SK-N-SH treated with all-trans-retinoic acid at 6 μM for 48 hours (cell line): ENCODE results near the gene MTUS2.

Source experiments
- ARNTL ChIP-seq: fragments of 450-650 bp; formaldehyde crosslinking; IDR thresholded peaks from 2 replicates; pipeline ENCODE4 v1.5.0; 2020; ENCODE audit warnings: low read depth, mild to moderate bottlenecking, moderate library complexity, borderline replicate concordance
- ESRRG ChIP-seq: fragments of 250-450 bp; sonication (Bioruptor Pico); IDR thresholded peaks from 2 replicates; pipeline ENCODE4 v1.6.1; 2021; ENCODE audit warnings: mild to moderate bottlenecking
- ISL1 ChIP-seq: fragments of 250-450 bp; sonication (Bioruptor Pico); IDR thresholded peaks from 2 replicates; pipeline ENCODE4 v2.1.2; 2022; ENCODE audit warnings: mild to moderate bottlenecking, moderate library complexity
- PPARA ChIP-seq: fragments of 250-450 bp; sonication (Bioruptor Pico); IDR thresholded peaks from 2 replicates; pipeline ENCODE4 v1.5.0; 2020; ENCODE audit warnings: mild to moderate bottlenecking, borderline replicate concordance
- RARB ChIP-seq: fragments of 250-450 bp; sonication (Bioruptor Pico); IDR thresholded peaks from 2 replicates; pipeline ENCODE4 v1.8.0; 2021; ENCODE audit warnings: mild to moderate bottlenecking, moderate library complexity
- ZC3H10 ChIP-seq: fragments of 250-450 bp; sonication (Bioruptor Pico); IDR thresholded peaks from 2 replicates; pipeline ENCODE4 v1.5.1; 2021; ENCODE audit warnings: mild to moderate bottlenecking, moderate library complexity
- ZFP3 ChIP-seq: fragments of 250-450 bp; sonication (Bioruptor Pico); IDR thresholded peaks from 2 replicates; pipeline ENCODE4 v1.5.0; 2020; ENCODE audit warnings: mild to moderate bottlenecking, moderate library complexity
- ZFP30 ChIP-seq: fragments of 450-650 bp; formaldehyde crosslinking; IDR thresholded peaks from 2 replicates; pipeline ENCODE4 v1.5.0; 2022; ENCODE audit warnings: mild to moderate bottlenecking, moderate library complexity
- ZNF565 ChIP-seq: fragments of 450-650 bp; formaldehyde crosslinking; conservative IDR thresholded peaks from 2 replicates; pipeline ENCODE4 v1.5.0; 2020; ENCODE audit warnings: low read depth, mild to moderate bottlenecking, moderate library complexity
- ZNF8 ChIP-seq: fragments of 450-650 bp; formaldehyde crosslinking; IDR thresholded peaks from 2 replicates; pipeline ENCODE4 v1.5.0; 2020; ENCODE audit warnings: mild to moderate bottlenecking, moderate library complexity
- TF ChIP-seq, protein P1 (sequence below): fragments of 250-450 bp; sonication (Bioruptor Pico); IDR thresholded peaks from 2 replicates; pipeline ENCODE4 v1.5.1; 2020; ENCODE audit warnings: low read depth, mild to moderate bottlenecking, moderate library complexity
- TF ChIP-seq, protein P2 (sequence below): fragments of 250-450 bp; sonication (Bioruptor Pico); IDR thresholded peaks from 2 replicates; pipeline ENCODE4 v1.8.0; 2020; ENCODE audit warnings: mild to moderate bottlenecking, moderate library complexity, borderline replicate concordance
- TF ChIP-seq, protein P3 (sequence below): fragments of 250-450 bp; sonication (Bioruptor Pico); IDR thresholded peaks from 2 replicates; pipeline ENCODE4 v1.8.0; 2021; ENCODE audit warnings: low read depth, mild to moderate bottlenecking, moderate library complexity, borderline replicate concordance
- TF ChIP-seq, protein P4 (sequence below): fragments of 250-450 bp; sonication (Bioruptor Pico); IDR thresholded peaks from 2 replicates; pipeline ENCODE4 v1.5.0; 2020; ENCODE audit warnings: mild to moderate bottlenecking, moderate library complexity

DNA sequence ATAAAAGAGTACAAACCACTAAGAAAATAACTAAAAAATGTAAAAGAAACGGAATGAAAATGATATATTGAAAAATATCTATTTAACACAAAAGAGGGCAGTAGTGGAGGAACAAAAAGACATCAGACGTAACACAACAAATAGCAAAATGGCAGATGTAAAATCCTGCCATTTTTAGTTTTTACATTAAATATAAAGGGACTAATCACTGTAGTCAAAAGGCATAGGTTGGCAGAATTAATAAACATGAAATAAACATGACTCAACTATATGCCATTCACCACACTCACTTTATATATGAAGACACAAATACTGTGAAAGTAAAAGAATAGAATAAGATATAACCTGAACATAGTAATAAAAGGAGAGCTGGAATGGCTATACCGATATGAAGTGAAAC is 11.0 kb downstream of the MTUS2 start:
- no peak for TF ChIP-seq ZFP3
- TF ChIP-seq, protein P1, sequence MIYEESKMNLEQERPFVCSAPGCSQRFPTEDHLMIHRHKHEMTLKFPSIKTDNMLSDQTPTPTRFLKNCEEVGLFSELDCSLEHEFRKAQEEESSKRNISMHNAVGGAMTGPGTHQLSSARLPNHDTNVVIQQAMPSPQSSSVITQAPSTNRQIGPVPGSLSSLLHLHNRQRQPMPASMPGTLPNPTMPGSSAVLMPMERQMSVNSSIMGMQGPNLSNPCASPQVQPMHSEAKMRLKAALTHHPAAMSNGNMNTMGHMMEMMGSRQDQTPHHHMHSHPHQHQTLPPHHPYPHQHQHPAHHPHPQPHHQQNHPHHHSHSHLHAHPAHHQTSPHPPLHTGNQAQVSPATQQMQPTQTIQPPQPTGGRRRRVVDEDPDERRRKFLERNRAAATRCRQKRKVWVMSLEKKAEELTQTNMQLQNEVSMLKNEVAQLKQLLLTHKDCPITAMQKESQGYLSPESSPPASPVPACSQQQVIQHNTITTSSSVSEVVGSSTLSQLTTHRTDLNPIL (CRISPR knock-in tag): no peak
- TF ChIP-seq ESRRG (CRISPR knock-in tag): no peak
- TF ChIP-seq, protein P2, sequence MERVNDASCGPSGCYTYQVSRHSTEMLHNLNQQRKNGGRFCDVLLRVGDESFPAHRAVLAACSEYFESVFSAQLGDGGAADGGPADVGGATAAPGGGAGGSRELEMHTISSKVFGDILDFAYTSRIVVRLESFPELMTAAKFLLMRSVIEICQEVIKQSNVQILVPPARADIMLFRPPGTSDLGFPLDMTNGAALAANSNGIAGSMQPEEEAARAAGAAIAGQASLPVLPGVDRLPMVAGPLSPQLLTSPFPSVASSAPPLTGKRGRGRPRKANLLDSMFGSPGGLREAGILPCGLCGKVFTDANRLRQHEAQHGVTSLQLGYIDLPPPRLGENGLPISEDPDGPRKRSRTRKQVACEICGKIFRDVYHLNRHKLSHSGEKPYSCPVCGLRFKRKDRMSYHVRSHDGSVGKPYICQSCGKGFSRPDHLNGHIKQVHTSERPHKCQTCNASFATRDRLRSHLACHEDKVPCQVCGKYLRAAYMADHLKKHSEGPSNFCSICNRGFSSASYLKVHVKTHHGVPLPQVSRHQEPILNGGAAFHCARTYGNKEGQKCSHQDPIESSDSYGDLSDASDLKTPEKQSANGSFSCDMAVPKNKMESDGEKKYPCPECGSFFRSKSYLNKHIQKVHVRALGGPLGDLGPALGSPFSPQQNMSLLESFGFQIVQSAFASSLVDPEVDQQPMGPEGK (CRISPR knock-in tag): no peak
- no peak for TF ChIP-seq ZFP30 (CRISPR knock-in tag)
- TF ChIP-seq ZNF8: no peak
- TF ChIP-seq, protein P3, sequence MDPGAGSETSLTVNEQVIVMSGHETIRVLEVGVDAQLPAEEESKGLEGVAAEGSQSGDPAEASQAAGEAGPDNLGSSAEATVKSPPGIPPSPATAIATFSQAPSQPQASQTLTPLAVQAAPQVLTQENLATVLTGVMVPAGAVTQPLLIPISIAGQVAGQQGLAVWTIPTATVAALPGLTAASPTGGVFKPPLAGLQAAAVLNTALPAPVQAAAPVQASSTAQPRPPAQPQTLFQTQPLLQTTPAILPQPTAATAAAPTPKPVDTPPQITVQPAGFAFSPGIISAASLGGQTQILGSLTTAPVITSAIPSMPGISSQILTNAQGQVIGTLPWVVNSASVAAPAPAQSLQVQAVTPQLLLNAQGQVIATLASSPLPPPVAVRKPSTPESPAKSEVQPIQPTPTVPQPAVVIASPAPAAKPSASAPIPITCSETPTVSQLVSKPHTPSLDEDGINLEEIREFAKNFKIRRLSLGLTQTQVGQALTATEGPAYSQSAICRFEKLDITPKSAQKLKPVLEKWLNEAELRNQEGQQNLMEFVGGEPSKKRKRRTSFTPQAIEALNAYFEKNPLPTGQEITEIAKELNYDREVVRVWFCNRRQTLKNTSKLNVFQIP: no peak
- TF ChIP-seq ISL1 (CRISPR knock-in tag): no peak
- TF ChIP-seq, protein P4, sequence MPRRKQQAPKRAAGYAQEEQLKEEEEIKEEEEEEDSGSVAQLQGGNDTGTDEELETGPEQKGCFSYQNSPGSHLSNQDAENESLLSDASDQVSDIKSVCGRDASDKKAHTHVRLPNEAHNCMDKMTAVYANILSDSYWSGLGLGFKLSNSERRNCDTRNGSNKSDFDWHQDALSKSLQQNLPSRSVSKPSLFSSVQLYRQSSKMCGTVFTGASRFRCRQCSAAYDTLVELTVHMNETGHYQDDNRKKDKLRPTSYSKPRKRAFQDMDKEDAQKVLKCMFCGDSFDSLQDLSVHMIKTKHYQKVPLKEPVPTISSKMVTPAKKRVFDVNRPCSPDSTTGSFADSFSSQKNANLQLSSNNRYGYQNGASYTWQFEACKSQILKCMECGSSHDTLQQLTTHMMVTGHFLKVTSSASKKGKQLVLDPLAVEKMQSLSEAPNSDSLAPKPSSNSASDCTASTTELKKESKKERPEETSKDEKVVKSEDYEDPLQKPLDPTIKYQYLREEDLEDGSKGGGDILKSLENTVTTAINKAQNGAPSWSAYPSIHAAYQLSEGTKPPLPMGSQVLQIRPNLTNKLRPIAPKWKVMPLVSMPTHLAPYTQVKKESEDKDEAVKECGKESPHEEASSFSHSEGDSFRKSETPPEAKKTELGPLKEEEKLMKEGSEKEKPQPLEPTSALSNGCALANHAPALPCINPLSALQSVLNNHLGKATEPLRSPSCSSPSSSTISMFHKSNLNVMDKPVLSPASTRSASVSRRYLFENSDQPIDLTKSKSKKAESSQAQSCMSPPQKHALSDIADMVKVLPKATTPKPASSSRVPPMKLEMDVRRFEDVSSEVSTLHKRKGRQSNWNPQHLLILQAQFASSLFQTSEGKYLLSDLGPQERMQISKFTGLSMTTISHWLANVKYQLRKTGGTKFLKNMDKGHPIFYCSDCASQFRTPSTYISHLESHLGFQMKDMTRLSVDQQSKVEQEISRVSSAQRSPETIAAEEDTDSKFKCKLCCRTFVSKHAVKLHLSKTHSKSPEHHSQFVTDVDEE (CRISPR knock-in tag): no peak
- TF ChIP-seq ARNTL: no peak
- no peak for TF ChIP-seq ZC3H10 (CRISPR knock-in tag)
- no peak for TF ChIP-seq RARB (CRISPR knock-in tag)
- TF ChIP-seq PPARA (CRISPR knock-in tag): no peak
- TF ChIP-seq ZNF565: no peak
